ENCODE results near the gene TMEM185A. TPM values are rescaled to one million over a fixed set of nuclear protein-coding genes. Genes with fewer than 3 reads are reported as not detected.

Gene TMEM185A
- total RNA-seq, 3 donors from 2014 or later, result 14.1 to 26.3 (median 20.4) TPM

DNA sequence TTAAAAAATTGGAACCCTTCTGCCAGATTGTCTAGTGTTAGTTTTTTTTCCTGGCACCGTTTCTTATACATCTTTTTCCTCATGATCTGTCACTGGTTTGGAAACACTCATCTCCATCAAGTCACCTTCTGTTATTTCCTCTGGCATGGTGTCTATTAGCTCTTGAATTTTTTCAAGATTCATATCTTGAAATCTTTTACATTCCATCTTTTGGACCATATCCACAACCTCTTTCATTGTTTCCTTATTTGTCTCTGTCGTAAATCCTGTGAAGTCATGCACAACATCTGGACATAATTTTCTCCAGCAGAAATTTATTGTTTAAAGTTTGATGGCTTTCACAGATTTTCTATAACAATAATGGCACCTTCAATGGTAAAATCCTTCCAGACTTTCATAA lies 10.2 kb upstream of the TMEM185A start:
- Histone ChIP-seq H3K4me1 (ENCODE audit: low read depth) (no peaks in the 10 kb centered on the region), H3K36me3 (ENCODE audit: low read depth) (no peaks in the 10 kb centered on the region), H3K9me3 (no peaks in the 10 kb centered on the region), H3K4me3 (no peak overlapping the region)
- TF ChIP-seq, protein P1, sequence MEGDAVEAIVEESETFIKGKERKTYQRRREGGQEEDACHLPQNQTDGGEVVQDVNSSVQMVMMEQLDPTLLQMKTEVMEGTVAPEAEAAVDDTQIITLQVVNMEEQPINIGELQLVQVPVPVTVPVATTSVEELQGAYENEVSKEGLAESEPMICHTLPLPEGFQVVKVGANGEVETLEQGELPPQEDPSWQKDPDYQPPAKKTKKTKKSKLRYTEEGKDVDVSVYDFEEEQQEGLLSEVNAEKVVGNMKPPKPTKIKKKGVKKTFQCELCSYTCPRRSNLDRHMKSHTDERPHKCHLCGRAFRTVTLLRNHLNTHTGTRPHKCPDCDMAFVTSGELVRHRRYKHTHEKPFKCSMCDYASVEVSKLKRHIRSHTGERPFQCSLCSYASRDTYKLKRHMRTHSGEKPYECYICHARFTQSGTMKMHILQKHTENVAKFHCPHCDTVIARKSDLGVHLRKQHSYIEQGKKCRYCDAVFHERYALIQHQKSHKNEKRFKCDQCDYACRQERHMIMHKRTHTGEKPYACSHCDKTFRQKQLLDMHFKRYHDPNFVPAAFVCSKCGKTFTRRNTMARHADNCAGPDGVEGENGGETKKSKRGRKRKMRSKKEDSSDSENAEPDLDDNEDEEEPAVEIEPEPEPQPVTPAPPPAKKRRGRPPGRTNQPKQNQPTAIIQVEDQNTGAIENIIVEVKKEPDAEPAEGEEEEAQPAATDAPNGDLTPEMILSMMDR (IDR thresholded peaks at IDR 0.05), result no peak
- intact Hi-C loops (cut with DNase I, micrococcal nuclease), result no loop called here
- ATAC-seq (no peak), DNase-seq (no peak)

DNA sequence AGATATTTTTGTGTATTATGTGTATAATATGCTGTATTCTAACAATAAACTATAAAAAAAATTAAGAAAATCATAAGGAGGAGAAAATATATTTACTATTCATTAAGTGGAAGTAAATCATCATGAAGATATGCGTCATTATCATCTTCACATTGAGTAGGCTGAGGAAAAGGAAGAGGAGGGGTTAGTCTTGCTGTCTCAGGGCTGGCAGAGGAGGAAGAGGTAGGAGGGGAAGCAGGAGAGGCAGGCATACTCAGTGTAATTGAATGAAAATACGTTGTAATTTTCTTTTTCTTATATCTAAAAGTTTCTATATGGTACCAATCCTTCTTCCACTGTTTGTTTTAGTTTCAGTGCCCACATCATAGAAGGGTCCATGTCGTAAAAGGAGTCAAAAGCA lies 9.8 kb upstream of the TMEM185A start:
- ATAC-seq (no peak), DNase-seq (no peak)
- intact Hi-C loops (cut with DNase I, micrococcal nuclease), result no loop called here
- Histone ChIP-seq H3K36me3 (ENCODE audit: low read depth) (no peaks in the 10 kb centered on the region), H3K4me1 (ENCODE audit: low read depth) (no peaks in the 10 kb centered on the region), H3K4me3 (no peak overlapping the region), H3K9me3 (no peaks in the 10 kb centered on the region)
- TF ChIP-seq, protein P1 (IDR thresholded peaks at IDR 0.05), result no peak

GRCh38 chrX:149639568-149639967 lies 8.0 kb upstream of the TMEM185A start:
- H3K4me1 ChIP-seq (ENCODE audit: low read depth), result no peaks in the 10 kb centered on the region
- intact Hi-C loops (cut with DNase I, micrococcal nuclease), result no loop called here
- H3K9me3 ChIP-seq, result no peaks in the 10 kb centered on the region
- TF ChIP-seq, protein P1 (IDR thresholded peaks at IDR 0.05), result no peak
- ATAC-seq (no peak), DNase-seq (no peak)
- H3K36me3 ChIP-seq (ENCODE audit: low read depth), result no peaks in the 10 kb centered on the region
- H3K4me3 ChIP-seq, result no peak overlapping the region

DNA sequence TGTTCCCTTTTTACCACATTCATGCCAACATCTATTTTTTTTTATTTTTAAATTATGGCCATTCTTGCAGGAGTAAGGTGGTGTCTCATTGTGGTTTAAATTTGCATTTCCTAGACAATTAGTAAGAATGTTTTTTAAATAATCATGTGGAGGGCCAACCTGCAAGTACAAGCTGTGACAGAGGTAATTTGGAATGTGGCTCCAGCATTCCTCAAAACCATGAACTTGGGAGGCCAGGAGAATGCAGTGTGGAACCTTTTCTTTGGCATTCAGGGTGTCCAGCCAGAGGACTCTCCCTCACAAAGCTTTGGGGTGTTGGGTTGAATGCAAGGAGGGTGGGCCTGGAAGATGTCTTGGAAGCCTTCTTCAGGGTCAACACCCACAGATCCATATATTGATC lies 7.3 kb upstream of the TMEM185A start:
- no peak for DNase-seq
- no peak for ATAC-seq
- Histone ChIP-seq H3K4me3 (no peak overlapping the region), H3K36me3 (ENCODE audit: low read depth) (no peaks in the 10 kb centered on the region), H3K9me3 (no peaks in the 10 kb centered on the region), H3K4me1 (ENCODE audit: low read depth) (no peaks in the 10 kb centered on the region)
- TF ChIP-seq, protein P1 (IDR thresholded peaks at IDR 0.05), result no peak
- intact Hi-C loops (cut with DNase I, micrococcal nuclease), result no loop called here

DNA sequence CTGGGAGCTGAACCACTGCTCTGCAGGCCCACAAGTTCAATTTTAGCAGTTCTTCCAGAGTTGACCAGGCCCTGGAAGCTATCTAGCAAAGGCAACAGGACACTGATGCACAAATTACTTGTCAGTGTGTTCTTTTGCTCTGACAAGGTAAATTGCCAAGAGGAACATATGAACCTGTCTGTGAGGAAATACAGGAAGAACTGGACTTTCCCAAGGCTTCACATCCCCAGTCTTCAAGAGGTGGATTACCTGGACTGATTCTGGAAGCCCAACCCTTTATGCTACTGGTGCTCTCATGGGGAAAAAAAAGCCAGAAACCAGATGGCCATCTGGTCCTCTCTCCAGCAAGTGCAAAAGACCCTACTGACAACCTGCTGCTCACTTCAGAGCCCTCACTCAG lies 1.9 kb upstream of the TMEM185A start:
- TF ChIP-seq, protein P1 (IDR thresholded peaks at IDR 0.05), result no peak
- Histone ChIP-seq H3K36me3 (ENCODE audit: low read depth) (no peaks in the 10 kb centered on the region), H3K9me3 (no peaks in the 10 kb centered on the region), H3K4me3 (no peak overlapping the region), H3K4me1 (ENCODE audit: low read depth) (no peaks in the 10 kb centered on the region)
- no peak for ATAC-seq
- intact Hi-C loops (cut with DNase I, micrococcal nuclease), result no loop called here
- DNase-seq, result no peak

GRCh38 chrX:149630681-149631233 lies 835 bp downstream of the TMEM185A start:
- DNase-seq, result peak in 1 of 3 donors; percentile 10
- TF ChIP-seq, protein P1 (IDR thresholded peaks at IDR 0.05), result no peak
- no peaks in the 10 kb centered on the region for H3K9me3 ChIP-seq
- peak; percentile 64 for ATAC-seq
- intact Hi-C loops (cut with DNase I, micrococcal nuclease), result no loop called here
- H3K36me3 ChIP-seq (ENCODE audit: low read depth), result no peaks in the 10 kb centered on the region
- H3K4me3 ChIP-seq, result peak overlapping the region; percentile 40
- no peaks in the 10 kb centered on the region for H3K4me1 ChIP-seq (ENCODE audit: low read depth)
